Activated naive CD8-positive, alpha-beta T cell treated with anti-CD3 and anti-CD28 coated beads, Interleukin-2, amount 50 U/mL, for 16 hours (primary cell): Measurements from ENCODE around the gene MGLL.
"Not testable (repeated sequence)": the region's sequence is repeated elsewhere in the genome, so short reads cannot be mapped to it uniquely, and the experiment has no call there.

ENCODE experiments used
- DNase-seq: peaks from one replicate; pipeline ENCODE4 v3.0.0-alpha.2; 2020; ENCODE audit warnings: low read depth, low spot score

MGLL gene

GRCh38 chr3:127709320-127710060 lies 112.8 kb downstream of the MGLL start:
- no peak for DNase-seq

GRCh38 chr3:127708837-127709236 lies 113.5 kb downstream of the MGLL start:
- DNase-seq = no peak

- no peak for DNase-seq
Measured at GRCh38 chr3:127707851-127708411, 114.4 kb downstream of the MGLL start.

GRCh38 chr3:127706785-127707351 lies 115.4 kb downstream of the MGLL start:
- DNase-seq = no peak

- no peak for DNase-seq
Measured at GRCh38 chr3:127706312-127706711, 116.0 kb downstream of the MGLL start.

DNA sequence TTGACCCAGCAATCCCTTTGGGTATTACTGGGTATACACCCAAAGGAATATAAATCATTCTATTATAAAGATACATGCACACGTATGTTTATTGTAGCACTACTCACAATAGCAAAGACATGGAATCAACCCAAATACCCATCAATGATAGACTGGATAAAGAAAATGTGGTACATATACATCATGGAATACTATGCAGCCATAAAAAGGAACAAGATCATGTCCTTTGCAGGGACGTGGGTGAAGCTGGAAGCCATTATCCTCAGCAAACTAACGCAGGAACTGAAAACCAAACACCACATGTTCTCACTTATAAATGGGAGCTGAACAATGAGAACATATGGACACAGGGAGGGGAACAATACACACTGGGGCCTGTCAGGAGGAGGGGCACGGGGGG lies 117.5 kb downstream of the MGLL start:
- DNase-seq = not testable (repeated sequence)

DNA sequence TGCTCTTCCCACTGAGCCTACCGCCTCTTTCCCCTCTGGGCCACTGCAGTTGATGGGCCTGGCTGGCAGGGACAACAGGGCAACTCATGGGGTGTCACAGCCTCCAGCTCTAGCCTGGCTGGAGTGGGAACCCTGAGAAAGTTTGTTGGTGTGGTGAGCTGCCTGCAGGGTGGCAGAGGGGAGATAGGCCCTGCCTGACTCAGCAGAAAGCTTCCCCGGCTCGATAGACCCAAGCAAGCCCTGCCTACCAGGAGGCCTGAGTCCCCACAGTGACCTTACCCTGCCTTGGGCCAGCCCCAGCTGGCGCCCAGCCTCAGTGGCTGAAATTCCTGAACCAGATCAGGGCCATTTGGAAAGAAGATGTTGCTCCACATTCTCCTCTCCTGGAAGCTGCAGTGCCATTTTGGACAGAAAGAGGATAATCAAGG lies 120.2 kb downstream of the MGLL start:
- DNase-seq = no peak

- no peak for DNase-seq
Measured at GRCh38 chr3:127701280-127701911, 120.9 kb downstream of the MGLL start.

GRCh38 chr3:127700406-127700805 lies 121.9 kb downstream of the MGLL start:
- DNase-seq = no peak

GRCh38 chr3:127699416-127700300 lies 122.7 kb downstream of the MGLL start:
- no peak for DNase-seq

DNA sequence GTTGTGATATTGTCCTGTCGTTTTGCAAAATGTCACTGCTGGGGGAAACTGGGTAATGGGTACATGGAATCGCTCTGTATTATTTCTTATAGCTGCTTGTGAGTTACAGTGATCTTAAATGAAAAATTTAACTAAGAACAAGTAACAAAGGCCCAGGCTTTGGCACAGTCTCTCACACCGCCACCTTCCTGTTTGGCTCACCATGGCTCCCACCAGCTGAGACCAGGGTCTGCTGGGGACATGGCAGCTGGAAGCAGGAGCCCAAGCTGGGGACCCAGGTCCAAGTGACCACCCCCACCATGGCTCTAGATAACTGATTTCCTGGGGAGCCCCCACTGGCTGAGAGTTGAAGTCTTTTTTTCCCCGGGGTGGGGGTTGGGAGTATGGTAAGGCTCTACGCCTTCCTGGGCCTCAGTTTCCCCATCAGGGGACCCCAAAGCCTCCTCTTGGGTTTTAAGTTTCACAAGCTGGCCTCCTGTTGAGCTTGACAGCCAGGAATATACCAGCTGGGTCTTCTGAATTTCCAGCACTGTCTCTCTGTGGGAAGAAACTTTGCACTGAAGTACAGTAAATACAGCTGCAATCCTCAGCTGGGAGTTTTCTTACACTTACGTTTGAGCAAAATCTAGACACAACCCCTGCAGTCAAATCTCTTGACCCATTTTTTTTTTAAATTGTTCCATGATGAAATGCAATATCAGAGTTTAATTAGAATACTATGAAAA lies 123.5 kb downstream of the MGLL start:
- DNase-seq = no peak

GRCh38 chr3:127698286-127698685 lies 124.0 kb downstream of the MGLL start:
- DNase-seq = no peak

DNA sequence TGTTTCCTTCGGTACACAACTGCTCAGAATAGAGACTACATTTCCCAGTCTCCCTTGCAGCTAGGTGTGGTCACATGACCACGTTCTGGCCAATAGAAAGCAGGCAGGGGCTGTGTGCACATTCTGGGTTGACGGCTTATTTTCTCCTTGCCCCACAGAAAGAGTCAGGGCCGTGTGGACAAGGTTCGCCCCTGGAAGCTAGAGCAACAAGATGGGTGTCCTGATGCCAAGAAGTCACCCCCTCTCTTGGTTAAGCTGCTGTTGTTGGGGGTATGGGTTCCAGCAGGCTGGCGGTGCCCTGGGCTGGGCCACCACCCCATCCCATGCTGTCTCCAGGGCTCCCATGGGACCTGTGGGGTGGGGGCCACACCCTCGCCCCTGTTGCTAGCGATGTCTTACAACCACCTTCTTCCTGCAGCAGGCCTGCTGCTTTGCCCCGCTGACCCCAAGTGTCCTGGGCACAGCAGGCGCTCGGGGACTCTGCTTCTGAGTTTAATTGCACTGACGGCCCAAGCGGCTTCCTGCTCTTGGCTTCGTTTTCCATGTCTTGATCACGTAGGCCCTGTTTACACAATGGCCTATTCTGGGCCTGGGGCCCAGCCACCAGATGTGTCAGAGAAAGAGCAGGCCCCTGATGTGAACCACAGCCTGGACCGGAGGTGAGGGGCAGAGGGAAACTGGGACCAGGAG lies 124.6 kb downstream of the MGLL start:
- no peak for DNase-seq

DNA sequence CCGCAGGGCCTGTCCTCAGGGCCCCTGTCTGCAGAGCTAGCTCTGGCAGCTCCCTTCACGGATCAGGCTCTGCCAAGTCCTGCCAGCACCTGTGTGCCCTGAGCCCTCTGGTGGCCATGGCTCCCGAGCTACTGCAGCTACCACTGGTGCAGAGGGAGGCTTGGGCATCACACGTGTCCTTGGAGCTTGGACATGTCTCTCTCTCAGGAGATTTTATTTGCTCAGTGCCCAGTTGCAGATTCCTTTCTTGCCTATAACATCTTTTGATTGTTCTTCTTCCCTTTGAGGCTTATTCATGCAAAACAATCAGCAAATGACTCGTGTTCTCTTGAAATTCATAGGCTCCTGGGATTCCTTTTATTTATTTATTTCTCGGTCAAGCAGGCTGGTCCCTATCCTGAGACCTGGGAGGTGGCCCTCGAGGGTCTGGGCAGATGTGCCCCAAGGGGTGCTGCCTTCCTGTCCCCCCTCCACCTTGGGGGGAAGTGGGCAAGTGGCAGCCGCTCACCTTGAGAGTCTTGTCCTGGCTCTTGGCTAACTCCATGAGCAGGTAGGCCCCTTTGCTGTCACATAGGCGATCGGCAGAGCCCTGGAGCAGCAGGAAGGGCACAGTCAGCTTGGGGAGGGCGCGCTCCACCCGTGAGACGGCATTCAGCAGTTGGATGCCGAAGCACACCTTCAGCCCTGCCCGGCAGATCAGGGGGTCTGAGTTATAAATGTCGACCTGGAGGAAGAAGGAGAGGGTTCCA lies 127.7 kb downstream of the MGLL start:
- no peak for DNase-seq

GRCh38 chr3:127693336-127693843 lies 128.9 kb downstream of the MGLL start:
- no peak for DNase-seq

DNA sequence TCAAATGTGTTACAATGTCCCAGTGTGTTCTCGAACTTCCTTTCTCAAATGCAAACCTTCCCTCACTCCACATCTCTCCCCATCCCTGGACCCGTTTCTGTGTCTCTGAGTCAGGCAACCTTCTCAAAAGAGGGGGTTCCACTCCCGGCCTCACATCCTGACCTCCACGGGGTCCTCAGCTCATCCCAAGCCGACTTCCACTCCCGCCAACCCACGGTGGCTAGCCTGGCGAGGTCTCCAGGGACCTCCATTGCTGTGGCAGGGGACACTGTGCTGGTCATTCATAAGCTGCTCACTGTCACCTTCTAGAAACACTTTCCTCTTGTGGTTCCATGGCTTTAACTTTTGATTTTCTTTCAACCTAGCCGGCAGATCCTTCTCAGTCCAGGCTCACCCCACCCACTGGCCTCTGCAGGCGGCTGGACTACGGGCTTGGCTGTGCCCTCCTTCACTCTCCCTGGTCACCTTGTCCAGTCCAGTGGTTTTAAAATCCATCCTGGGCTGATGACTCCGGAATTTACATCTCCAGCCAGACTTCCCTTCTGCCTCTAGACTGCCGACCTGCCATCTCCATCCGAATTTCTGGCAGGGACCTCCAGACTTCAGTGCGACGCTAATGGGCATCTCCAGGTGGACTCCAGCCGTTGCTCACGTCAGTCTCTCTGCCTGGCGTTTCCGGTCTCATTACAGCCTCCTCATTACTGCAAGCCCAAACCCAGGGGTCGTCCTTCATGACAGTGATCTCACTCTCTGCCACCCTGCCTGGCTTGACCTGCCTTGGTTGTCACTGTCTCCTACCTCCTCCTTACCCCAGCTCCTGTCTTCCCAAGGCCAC lies 129.6 kb downstream of the MGLL start:
- no peak for DNase-seq

- DNase-seq = no peak
Measured at GRCh38 chr3:127691974-127692373, 130.3 kb downstream of the MGLL start.

GRCh38 chr3:127691489-127691888 lies 130.8 kb downstream of the MGLL start:
- no peak for DNase-seq
